Measurements from ENCODE around the gene MAMDC2. TPM values are rescaled to one million over a fixed set of nuclear protein-coding genes. Genes with fewer than 3 reads are reported as not detected.

Gene MAMDC2
- total and polyA plus RNA-seq, 2 of the 8 experiments (the other 6 are each of a cell fraction or from before 2014, with no cell fraction given): 6.1 to 15.4 TPM

GRCh38 chr9:70007831-70008230, 35.8 kb upstream of the MAMDC2 start:
- H3K4me3 ChIP-seq (ENCODE audit: extremely low read depth in 1 of 4, insufficient read depth in 2 of 4, low read depth in 3 of 4, low read length in 4 of 4): no peak overlapping the region
- FAIRE-seq (no peak), DNase-seq (ENCODE audit: low read depth in 1 of 2, low spot score in 2 of 2) (no peak)
- no peak overlapping the region for H4K91ac ChIP-seq (replicated peaks; ENCODE audit: insufficient read length, low read length)
- H2BK120ac ChIP-seq (replicated peaks; ENCODE audit: low read depth, low read length): no peak overlapping the region
- no peaks in the 10 kb centered on the region for H3K36me3 ChIP-seq (ENCODE audit: control insufficient read depth in 2 of 4, insufficient read depth in 4 of 4, low read length in 3 of 4)
- no peaks in the 10 kb centered on the region for H3K9me3 ChIP-seq (ENCODE audit: insufficient read depth in 2 of 2, low read depth in 1 of 2, low read length in 1 of 2)
- no peak overlapping the region for H2BK20ac ChIP-seq (ENCODE audit: low read length)
- no peak overlapping the region for H3K27ac ChIP-seq (ENCODE audit: low read depth, low read length)
- H3K4me2 ChIP-seq (ENCODE audit: insufficient read depth in 1 of 2, low read depth in 2 of 2, low read length in 2 of 2): no peak overlapping the region
- no peak overlapping the region for H3K4ac ChIP-seq (replicated peaks; ENCODE audit: insufficient read length, low read depth, low read length)
- H3K9ac ChIP-seq (replicated peaks in 1 of 4; ENCODE audit: extremely low read depth in 1 of 4, low read depth in 3 of 4, low read length in 3 of 4): no peak overlapping the region
- no peaks in the 10 kb centered on the region for H3K79me2 ChIP-seq (ENCODE audit: control insufficient read depth in 1 of 2, insufficient read depth in 2 of 2, low read length in 2 of 2)
- no peak overlapping the region for H3K56ac ChIP-seq (replicated peaks; ENCODE audit: insufficient read length, low read depth, low read length)
- H3K18ac ChIP-seq (ENCODE audit: extremely low read depth, low read length): no peak overlapping the region
- POLR2A ChIA-PET (ENCODE audit: partially characterized antibody): no interaction called here
- no peaks in the 10 kb centered on the region for H3K27me3 ChIP-seq (replicated peaks in 1 of 4; ENCODE audit: control insufficient read depth in 3 of 4, extremely low read depth in 1 of 4, insufficient read depth in 3 of 4, low read length in 3 of 4)
- H2BK5ac ChIP-seq (ENCODE audit: low read depth, low read length): no peak overlapping the region
- no peak overlapping the region for H2AFZ ChIP-seq (ENCODE audit: low read length)
- 89% methylated on average over 2 of the region's 2 CpGs; no CpG with 5 or more reads in 1 of the 2 experiments for WGBS, 2 experiments (ENCODE audit: extremely low coverage in 1 of 2, insufficient coverage in 1 of 2, insufficient read length in 1 of 2, insufficient replicate concordance in 2 of 2, low coverage in 1 of 2, low lambda C conversion rate in 2 of 2, missing lambda C conversion rate in 1 of 2)
- H3K23me2 ChIP-seq (ENCODE audit: low read depth, low read length): no peaks in the 10 kb centered on the region
- no peaks in the 10 kb centered on the region for H4K20me1 ChIP-seq (replicated peaks in 1 of 2; ENCODE audit: control insufficient read depth in 1 of 2, insufficient read depth in 2 of 2, low read length in 2 of 2)
- H3K14ac ChIP-seq (ENCODE audit: insufficient read length): no peak overlapping the region
- no peaks in the 10 kb centered on the region for H3K4me1 ChIP-seq (replicated peaks in 1 of 4; ENCODE audit: control insufficient read depth in 3 of 4, insufficient read depth in 4 of 4, low read length in 3 of 4)
- CTCF ChIA-PET (ENCODE audit: partially characterized antibody): no interaction called here
- no peak overlapping the region for H3K23ac ChIP-seq (ENCODE audit: insufficient read length)
- no peak overlapping the region for H2BK15ac ChIP-seq (ENCODE audit: low read length)
- H3K79me1 ChIP-seq (ENCODE audit: low read depth, low read length): no peaks in the 10 kb centered on the region
- H2AK5ac ChIP-seq (ENCODE audit: low read depth, low read length): no peak overlapping the region
- no peak overlapping the region for H4K5ac ChIP-seq (ENCODE audit: insufficient read length, low read depth, low read length)
- TF ChIP-seq PHF8 (conservative IDR thresholded peaks at IDR 0.05; ENCODE audit: low read depth, low read length) (no peak), RFX5 (IDR thresholded peaks at IDR 0.05; ENCODE audit: borderline replicate concordance, low read depth, low read length) (no peak), NRF1 (IDR thresholded peaks at IDR 0.05; ENCODE audit: low read depth, low read length) (no peak), GTF2F1 (IDR thresholded peaks at IDR 0.05; ENCODE audit: borderline replicate concordance, low read depth, low read length) (no peak), CHD2 (IDR thresholded peaks at IDR 0.05; ENCODE audit: low read length) (no peak), CBX5 (IDR thresholded peaks at IDR 0.05; ENCODE audit: low read depth, low read length) (no peak), BCL11A (IDR thresholded peaks at IDR 0.05; ENCODE audit: low read depth in 2 of 2, low read length in 2 of 2) (no peak), POU5F1 (IDR thresholded peaks at IDR 0.05; ENCODE audit: low read depth, low read length) (no peak), RXRA (IDR thresholded peaks at IDR 0.05; ENCODE audit: insufficient read depth, low read depth, low read length) (no peak), SIX5 (IDR thresholded peaks at IDR 0.05; ENCODE audit: low read depth, low read length) (no peak), TBP (IDR thresholded peaks at IDR 0.05; ENCODE audit: low read depth, low read length) (no peak)
- no peak overlapping the region for H2BK12ac ChIP-seq (ENCODE audit: low read depth, low read length)
- no peak overlapping the region for H4K8ac ChIP-seq (ENCODE audit: extremely low read depth, insufficient read depth, low read length)

Data from H1 (cell line).